ENCODE data around the gene CRISPLD2. TPM values are rescaled to one million over a fixed set of nuclear protein-coding genes. Genes with fewer than 3 reads are reported as not detected.

The CRISPLD2 gene
- total and polyA plus RNA-seq, 2 donors from 2014 or later: 4.8 to 108 TPM

DNA sequence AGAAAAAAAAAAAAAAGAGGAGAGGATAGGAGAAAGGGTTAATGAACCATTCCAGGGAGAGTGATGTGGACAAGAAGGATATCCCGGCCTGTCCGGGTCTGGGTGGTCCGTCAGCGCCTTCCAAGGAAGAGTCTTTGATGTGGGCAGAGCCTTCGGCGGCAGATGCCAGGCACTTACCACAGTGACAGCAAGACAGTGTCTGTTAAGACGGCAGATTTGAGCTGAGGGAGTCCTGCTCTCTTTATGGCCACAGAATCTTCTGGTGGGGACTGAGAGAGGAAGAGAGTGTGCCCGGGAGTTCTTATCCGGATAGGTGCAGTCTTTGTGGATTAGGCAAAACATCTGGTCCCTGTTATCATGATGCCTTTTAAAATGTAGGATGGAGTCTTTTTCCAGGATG lies 96.4 kb downstream of the CRISPLD2 start:
- H3K4me1 ChIP-seq (ENCODE audit: control insufficient read depth in 2 of 3, insufficient read depth in 2 of 3, low read depth in 1 of 3, low read length in 3 of 3): peaks cover 0 to 6% (median 0%) of the 10 kb centered on the region in 3 donors
- no peak overlapping the region for H3K4me3 ChIP-seq (ENCODE audit: low read length in 3 of 3)
- H3K27ac ChIP-seq (ENCODE audit: low read depth in 2 of 2, low read length in 2 of 2): no peak overlapping the region
- TF ChIP-seq, protein P1, sequence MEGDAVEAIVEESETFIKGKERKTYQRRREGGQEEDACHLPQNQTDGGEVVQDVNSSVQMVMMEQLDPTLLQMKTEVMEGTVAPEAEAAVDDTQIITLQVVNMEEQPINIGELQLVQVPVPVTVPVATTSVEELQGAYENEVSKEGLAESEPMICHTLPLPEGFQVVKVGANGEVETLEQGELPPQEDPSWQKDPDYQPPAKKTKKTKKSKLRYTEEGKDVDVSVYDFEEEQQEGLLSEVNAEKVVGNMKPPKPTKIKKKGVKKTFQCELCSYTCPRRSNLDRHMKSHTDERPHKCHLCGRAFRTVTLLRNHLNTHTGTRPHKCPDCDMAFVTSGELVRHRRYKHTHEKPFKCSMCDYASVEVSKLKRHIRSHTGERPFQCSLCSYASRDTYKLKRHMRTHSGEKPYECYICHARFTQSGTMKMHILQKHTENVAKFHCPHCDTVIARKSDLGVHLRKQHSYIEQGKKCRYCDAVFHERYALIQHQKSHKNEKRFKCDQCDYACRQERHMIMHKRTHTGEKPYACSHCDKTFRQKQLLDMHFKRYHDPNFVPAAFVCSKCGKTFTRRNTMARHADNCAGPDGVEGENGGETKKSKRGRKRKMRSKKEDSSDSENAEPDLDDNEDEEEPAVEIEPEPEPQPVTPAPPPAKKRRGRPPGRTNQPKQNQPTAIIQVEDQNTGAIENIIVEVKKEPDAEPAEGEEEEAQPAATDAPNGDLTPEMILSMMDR (IDR thresholded peaks at IDR 0.05; ENCODE audit: borderline replicate concordance, extremely low read depth, insufficient read depth): no peak
- intact Hi-C loops (cut with DNase I): no loop called here
- H3K9me3 ChIP-seq (ENCODE audit: control insufficient read depth in 2 of 3, insufficient read depth in 1 of 3, low read length in 3 of 3): no peaks in the 10 kb centered on the region
- no peak for FAIRE-seq
- DNase-seq: no peak
- H3K9ac ChIP-seq (ENCODE audit: low read length in 3 of 3): no peak overlapping the region
- H3K27me3 ChIP-seq (ENCODE audit: control insufficient read depth, insufficient read depth, low read length): no peaks in the 10 kb centered on the region
- no peaks in the 10 kb centered on the region for H3K36me3 ChIP-seq (ENCODE audit: control insufficient read depth in 2 of 3, insufficient read depth in 3 of 3, low read length in 3 of 3)

DNA sequence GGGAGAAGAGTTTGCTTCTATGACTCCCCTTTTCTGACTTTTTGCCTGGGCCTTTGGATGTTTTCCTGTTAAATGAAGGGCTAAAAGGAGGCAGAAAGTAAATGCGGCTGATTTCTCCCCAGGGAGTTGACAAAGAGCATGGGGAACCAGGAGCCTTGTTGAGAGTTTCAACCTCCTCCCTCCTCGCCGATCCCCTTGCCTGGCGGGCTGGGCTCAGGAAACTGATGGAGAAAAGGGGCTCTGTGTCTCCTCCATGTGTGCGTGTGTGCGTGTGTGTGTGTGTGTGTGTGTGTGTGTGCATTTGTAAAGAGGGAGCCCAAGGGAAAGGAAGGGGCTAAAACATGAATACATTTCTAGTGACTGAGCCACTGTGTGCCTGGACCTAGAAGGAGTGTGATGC lies 97.1 kb downstream of the CRISPLD2 start:
- Histone ChIP-seq H3K27ac (ENCODE audit: low read depth in 2 of 2, low read length in 2 of 2) (no peak overlapping the region), H3K4me3 (ENCODE audit: low read length in 3 of 3) (no peak overlapping the region), H3K9me3 (ENCODE audit: control insufficient read depth in 2 of 3, insufficient read depth in 1 of 3, low read length in 3 of 3) (no peaks in the 10 kb centered on the region), H3K27me3 (ENCODE audit: control insufficient read depth, insufficient read depth, low read length) (no peaks in the 10 kb centered on the region), H3K4me1 (ENCODE audit: control insufficient read depth in 2 of 3, insufficient read depth in 2 of 3, low read depth in 1 of 3, low read length in 3 of 3) (peaks cover 0 to 6% (median 0%) of the 10 kb centered on the region in 3 donors), H3K9ac (ENCODE audit: low read length in 3 of 3) (no peak overlapping the region), H3K36me3 (ENCODE audit: control insufficient read depth in 2 of 3, insufficient read depth in 3 of 3, low read length in 3 of 3) (no peaks in the 10 kb centered on the region)
- TF ChIP-seq, protein P1 (IDR thresholded peaks at IDR 0.05; ENCODE audit: borderline replicate concordance, extremely low read depth, insufficient read depth): no peak
- FAIRE-seq: no peak
- no peak for DNase-seq
- intact Hi-C loops (cut with DNase I): no loop called here

DNA sequence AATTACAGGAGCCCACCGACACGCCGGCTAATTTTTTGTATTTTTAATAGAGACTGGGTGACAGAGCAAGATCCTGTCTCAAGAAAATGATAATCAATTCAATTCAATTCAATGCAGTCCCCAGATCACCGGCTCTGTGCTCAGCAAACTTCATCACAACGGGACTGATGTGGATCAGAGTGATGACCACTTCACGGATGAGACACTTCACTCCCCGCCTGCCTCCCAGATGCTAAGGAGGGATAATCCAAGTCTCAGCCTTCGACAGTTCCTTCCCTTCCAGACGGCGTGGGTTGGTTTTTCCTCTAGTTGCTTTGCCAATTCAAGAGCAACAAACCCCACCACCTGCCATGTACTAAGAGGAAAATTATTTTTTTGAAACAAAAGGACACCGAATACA lies 97.7 kb downstream of the CRISPLD2 start:
- no peaks in the 10 kb centered on the region for H3K27me3 ChIP-seq (ENCODE audit: control insufficient read depth, insufficient read depth, low read length)
- FAIRE-seq (no peak), DNase-seq (no peak)
- H3K9ac ChIP-seq (ENCODE audit: low read length in 3 of 3): no peak overlapping the region
- peaks cover 0 to 6% (median 0%) of the 10 kb centered on the region in 3 donors for H3K4me1 ChIP-seq (ENCODE audit: control insufficient read depth in 2 of 3, insufficient read depth in 2 of 3, low read depth in 1 of 3, low read length in 3 of 3)
- no peaks in the 10 kb centered on the region for H3K9me3 ChIP-seq (ENCODE audit: control insufficient read depth in 2 of 3, insufficient read depth in 1 of 3, low read length in 3 of 3)
- no peak overlapping the region for H3K27ac ChIP-seq (ENCODE audit: low read depth in 2 of 2, low read length in 2 of 2)
- H3K36me3 ChIP-seq (ENCODE audit: control insufficient read depth in 2 of 3, insufficient read depth in 3 of 3, low read length in 3 of 3): no peaks in the 10 kb centered on the region
- intact Hi-C loops (cut with DNase I): no loop called here
- no peak overlapping the region for H3K4me3 ChIP-seq (ENCODE audit: low read length in 3 of 3)
- TF ChIP-seq, protein P1 (IDR thresholded peaks at IDR 0.05; ENCODE audit: borderline replicate concordance, extremely low read depth, insufficient read depth): no peak

All from kidney (tissue), 14 donors.